Measurements from ENCODE around the gene APBB1IP. TPM values are rescaled to one million over a fixed set of nuclear protein-coding genes. Genes with fewer than 3 reads are reported as not detected.

APBB1IP gene
- total and polyA plus RNA-seq, 2 of the 8 experiments (the other 6 are each of a cell fraction or from before 2014, with no cell fraction given): 0.05 TPM; not detected in 1

GRCh38 chr10:26412932-26413331 is 25.2 kb upstream of the APBB1IP start:
- Histone ChIP-seq H3K56ac (replicated peaks; ENCODE audit: insufficient read length, low read depth, low read length) (no peak overlapping the region), H3K27me3 (replicated peaks in 1 of 4; ENCODE audit: control insufficient read depth in 3 of 4, extremely low read depth in 1 of 4, insufficient read depth in 3 of 4, low read length in 3 of 4) (no peaks in the 10 kb centered on the region), H3K4ac (replicated peaks; ENCODE audit: insufficient read length, low read depth, low read length) (no peak overlapping the region), H3K9me3 (ENCODE audit: insufficient read depth in 2 of 2, low read depth in 1 of 2, low read length in 1 of 2) (no peaks in the 10 kb centered on the region), H3K79me2 (ENCODE audit: control insufficient read depth in 1 of 2, insufficient read depth in 2 of 2, low read length in 2 of 2) (no peaks in the 10 kb centered on the region), H2AK5ac (ENCODE audit: low read depth, low read length) (no peak overlapping the region), H4K91ac (replicated peaks; ENCODE audit: insufficient read length, low read length) (no peak overlapping the region), H3K14ac (ENCODE audit: insufficient read length) (no peak overlapping the region), H2BK5ac (ENCODE audit: low read depth, low read length) (no peak overlapping the region), H3K18ac (ENCODE audit: extremely low read depth, low read length) (no peak overlapping the region), H3K23ac (ENCODE audit: insufficient read length) (no peak overlapping the region), H2BK20ac (ENCODE audit: low read length) (no peak overlapping the region), H4K8ac (ENCODE audit: extremely low read depth, insufficient read depth, low read length) (no peak overlapping the region), H2BK120ac (replicated peaks; ENCODE audit: low read depth, low read length) (no peak overlapping the region), H3K9ac (replicated peaks in 1 of 4; ENCODE audit: extremely low read depth in 1 of 4, low read depth in 3 of 4, low read length in 3 of 4) (no peak overlapping the region), H2AFZ (ENCODE audit: low read length) (no peak overlapping the region), H3K79me1 (ENCODE audit: low read depth, low read length) (no peaks in the 10 kb centered on the region), H4K5ac (ENCODE audit: insufficient read length, low read depth, low read length) (no peak overlapping the region), H3K27ac (ENCODE audit: low read depth, low read length) (no peak overlapping the region), H3K36me3 (ENCODE audit: control insufficient read depth in 2 of 4, insufficient read depth in 4 of 4, low read length in 3 of 4) (no peaks in the 10 kb centered on the region), H3K23me2 (ENCODE audit: low read depth, low read length) (no peaks in the 10 kb centered on the region), H3K4me2 (ENCODE audit: insufficient read depth in 1 of 2, low read depth in 2 of 2, low read length in 2 of 2) (no peak overlapping the region), H2BK15ac (ENCODE audit: low read length) (no peak overlapping the region), H2BK12ac (ENCODE audit: low read depth, low read length) (no peak overlapping the region), H3K4me1 (replicated peaks in 1 of 4; ENCODE audit: control insufficient read depth in 3 of 4, insufficient read depth in 4 of 4, low read length in 3 of 4) (no peaks in the 10 kb centered on the region), H4K20me1 (replicated peaks in 1 of 2; ENCODE audit: control insufficient read depth in 1 of 2, insufficient read depth in 2 of 2, low read length in 2 of 2) (no peaks in the 10 kb centered on the region), H3K4me3 (ENCODE audit: extremely low read depth in 1 of 4, insufficient read depth in 2 of 4, low read depth in 3 of 4, low read length in 4 of 4) (no peak overlapping the region)
- POLR2A ChIA-PET (ENCODE audit: partially characterized antibody): no interaction called here
- no peak for DNase-seq (ENCODE audit: low read depth in 1 of 2, low spot score in 2 of 2)
- TF ChIP-seq RXRA (IDR thresholded peaks at IDR 0.05; ENCODE audit: insufficient read depth, low read depth, low read length): no peak
- no peak for TF ChIP-seq CBX5 (IDR thresholded peaks at IDR 0.05; ENCODE audit: low read depth, low read length)
- no peak for TF ChIP-seq MAX (IDR thresholded peaks at IDR 0.05)
- no peak for TF ChIP-seq POLR2A (IDR thresholded peaks at IDR 0.05; ENCODE audit: control extremely low read depth in 1 of 2, low read depth in 2 of 2, low read length in 2 of 2)
- TF ChIP-seq POLR2AphosphoS5 (IDR thresholded peaks at IDR 0.05; ENCODE audit: low read depth, low read length): no peak
- WGBS, 2 experiments (ENCODE audit: extremely low coverage in 1 of 2, insufficient coverage in 1 of 2, insufficient read length in 1 of 2, insufficient replicate concordance in 2 of 2, low coverage in 1 of 2, low lambda C conversion rate in 2 of 2, missing lambda C conversion rate in 1 of 2): 95% methylated on average over 1 of the region's 1 CpG; no CpG with 5 or more reads in 1 of the 2 experiments
- CTCF ChIA-PET (ENCODE audit: partially characterized antibody): interaction anchor here (1.1 to 1.2 kb wide), 2 partner anchors 68 to 143 kb away, joined by 3 read pairs; no protein-coding TSS in a partner anchor
- FAIRE-seq: no peak

All from H1 (cell line).